ENCODE results near the gene TMEFF2. TPM values are rescaled to one million over a fixed set of nuclear protein-coding genes. Genes with fewer than 3 reads are reported as not detected.

TMEFF2 gene
- total and polyA plus RNA-seq, 2 of the 8 experiments (the other 6 are each of a cell fraction or from before 2014, with no cell fraction given) = 0.91 to 3.7 TPM

DNA sequence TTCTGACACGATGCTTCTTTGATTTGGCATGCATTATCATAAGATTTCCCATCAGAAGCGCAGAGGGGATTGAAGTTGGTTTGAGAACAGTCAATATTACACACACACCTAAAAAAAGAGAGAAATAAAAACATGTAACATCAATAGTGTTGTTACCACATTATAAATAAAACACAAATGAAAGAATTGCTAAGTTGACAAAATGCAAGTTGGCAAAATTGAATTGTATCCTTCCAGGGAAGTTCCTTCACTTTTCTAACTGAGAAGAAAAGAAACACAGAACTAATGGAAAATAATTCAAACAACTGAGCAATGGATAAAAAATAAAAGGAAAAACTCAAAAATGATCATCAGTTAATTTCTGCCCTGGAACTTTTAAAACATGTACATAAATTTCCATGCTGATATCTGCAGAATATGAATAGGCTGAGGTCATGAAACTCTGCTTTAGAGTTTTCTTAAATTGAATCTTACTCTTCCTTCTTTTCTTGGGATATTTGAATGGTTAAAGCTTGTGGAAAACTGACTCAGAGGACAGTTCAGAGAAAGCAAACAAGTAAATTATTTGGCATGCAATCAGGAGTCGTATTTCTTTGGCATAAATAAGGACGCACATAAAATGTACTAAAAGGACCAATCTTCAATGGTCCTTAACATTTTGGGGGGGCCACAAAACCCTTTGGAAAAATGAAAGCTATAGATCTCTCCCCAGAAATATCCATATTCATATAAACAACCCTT is 195.5 kb downstream of the TMEFF2 start:
- Histone ChIP-seq H3K18ac (ENCODE audit: extremely low read depth, low read length) (no peak overlapping the region), H2AK5ac (ENCODE audit: low read depth, low read length) (no peak overlapping the region), H2BK12ac (ENCODE audit: low read depth, low read length) (no peak overlapping the region), H4K91ac (replicated peaks; ENCODE audit: insufficient read length, low read length) (no peak overlapping the region), H4K20me1 (replicated peaks in 1 of 2; ENCODE audit: control insufficient read depth in 1 of 2, insufficient read depth in 2 of 2, low read length in 2 of 2) (no peaks in the 10 kb centered on the region), H3K4me3 (ENCODE audit: extremely low read depth in 1 of 4, insufficient read depth in 2 of 4, low read depth in 3 of 4, low read length in 4 of 4) (no peak overlapping the region), H3K27ac (ENCODE audit: low read depth, low read length) (no peak overlapping the region), H3K4ac (replicated peaks; ENCODE audit: insufficient read length, low read depth, low read length) (no peak overlapping the region), H3K9me3 (ENCODE audit: insufficient read depth in 2 of 2, low read depth in 1 of 2, low read length in 1 of 2) (no peaks in the 10 kb centered on the region), H2BK120ac (replicated peaks; ENCODE audit: low read depth, low read length) (no peak overlapping the region), H3K23ac (ENCODE audit: insufficient read length) (no peak overlapping the region), H2BK15ac (ENCODE audit: low read length) (no peak overlapping the region), H2BK5ac (ENCODE audit: low read depth, low read length) (no peak overlapping the region), H3K79me1 (ENCODE audit: low read depth, low read length) (no peaks in the 10 kb centered on the region), H3K14ac (ENCODE audit: insufficient read length) (no peak overlapping the region), H3K79me2 (ENCODE audit: control insufficient read depth in 1 of 2, insufficient read depth in 2 of 2, low read length in 2 of 2) (no peaks in the 10 kb centered on the region), H4K8ac (ENCODE audit: extremely low read depth, insufficient read depth, low read length) (no peak overlapping the region), H3K4me1 (replicated peaks in 1 of 4; ENCODE audit: control insufficient read depth in 3 of 4, insufficient read depth in 4 of 4, low read length in 3 of 4) (peaks cover 0 to 5% (median 3%) of the 10 kb centered on the region in 4 experiments; a peak in 5 of 7 replicates), H2BK20ac (ENCODE audit: low read length) (no peak overlapping the region), H3K23me2 (ENCODE audit: low read depth, low read length) (no peaks in the 10 kb centered on the region), H3K27me3 (replicated peaks in 1 of 4; ENCODE audit: control insufficient read depth in 3 of 4, extremely low read depth in 1 of 4, insufficient read depth in 3 of 4, low read length in 3 of 4) (no peaks in the 10 kb centered on the region), H4K5ac (ENCODE audit: insufficient read length, low read depth, low read length) (no peak overlapping the region), H3K56ac (replicated peaks; ENCODE audit: insufficient read length, low read depth, low read length) (no peak overlapping the region), H3K9ac (replicated peaks in 1 of 4; ENCODE audit: extremely low read depth in 1 of 4, low read depth in 3 of 4, low read length in 3 of 4) (no peak overlapping the region), H3K36me3 (ENCODE audit: control insufficient read depth in 2 of 4, insufficient read depth in 4 of 4, low read length in 3 of 4) (no peaks in the 10 kb centered on the region), H2AFZ (ENCODE audit: low read length) (no peak overlapping the region), H3K4me2 (ENCODE audit: insufficient read depth in 1 of 2, low read depth in 2 of 2, low read length in 2 of 2) (no peak overlapping the region)
- WGBS, 2 experiments (ENCODE audit: extremely low coverage in 1 of 2, insufficient coverage in 1 of 2, insufficient read length in 1 of 2, insufficient replicate concordance in 2 of 2, low coverage in 1 of 2, low lambda C conversion rate in 2 of 2, missing lambda C conversion rate in 1 of 2) = 96% methylated on average over 4 of the region's 4 CpGs; no CpG with 5 or more reads in 1 of the 2 experiments
- DNase-seq (ENCODE audit: low read depth in 1 of 2, low spot score in 2 of 2) (no peak), FAIRE-seq (no peak)
- TF ChIP-seq TAF7 (optimal IDR thresholded peaks at IDR 0.05; ENCODE audit: borderline replicate concordance, low read depth, low read length) (no peak), CEBPB (IDR thresholded peaks at IDR 0.05; ENCODE audit: low read depth, low read length) (no peak), TEAD4 (IDR thresholded peaks at IDR 0.05; ENCODE audit: low read depth, low read length) (no peak), MAFK (IDR thresholded peaks at IDR 0.05; ENCODE audit: low read depth, low read length) (no peak), CHD2 (IDR thresholded peaks at IDR 0.05; ENCODE audit: low read length) (no peak), SP4 (IDR thresholded peaks at IDR 0.05; ENCODE audit: low read length) (no peak), EGR1 (IDR thresholded peaks at IDR 0.05; ENCODE audit: borderline replicate concordance, low read depth, low read length) (no peak), GABPA (IDR thresholded peaks at IDR 0.05; ENCODE audit: borderline replicate concordance, insufficient read depth, low read length) (no peak), SRF (IDR thresholded peaks at IDR 0.05; ENCODE audit: low read depth, low read length) (no peak), RAD21 (IDR thresholded peaks at IDR 0.05 in 1 of 2, conservative IDR thresholded peaks at IDR 0.05 in 1 of 2; ENCODE audit: low read depth in 2 of 2, low read length in 2 of 2) (no peak), RFX5 (IDR thresholded peaks at IDR 0.05; ENCODE audit: borderline replicate concordance, low read depth, low read length) (no peak), CHD1 (IDR thresholded peaks at IDR 0.05; ENCODE audit: low read depth, low read length) (no peak), CREB1 (IDR thresholded peaks at IDR 0.05) (no peak)
- TF ChIP-seq, protein P1, sequence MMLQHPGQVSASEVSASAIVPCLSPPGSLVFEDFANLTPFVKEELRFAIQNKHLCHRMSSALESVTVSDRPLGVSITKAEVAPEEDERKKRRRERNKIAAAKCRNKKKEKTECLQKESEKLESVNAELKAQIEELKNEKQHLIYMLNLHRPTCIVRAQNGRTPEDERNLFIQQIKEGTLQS (IDR thresholded peaks at IDR 0.05; ENCODE audit: insufficient read depth, low read depth, low read length) = no peak
- POLR2A ChIA-PET (ENCODE audit: partially characterized antibody) = no interaction called here
- CTCF ChIA-PET (ENCODE audit: partially characterized antibody) = interaction anchor here (0.6 to 2.3 kb wide), 5 partner anchors 10 to 163 kb away, joined by 3 to 6 read pairs (median 3); no protein-coding TSS in a partner anchor

Data from H1 (cell line).